Adrenal gland (tissue), 5 donors: ENCODE measurements around the gene FGD6.

Experiments
- CTCF ChIP-seq, 6 experiments: fragments of 450-650 bp in 4 of 6; fragments of 200-600 bp in 2 of 6; sonication (generic) in 1 of 6; IDR thresholded peaks; 1 replicate in 5 of 6; 2 replicates in 1 of 6; pipeline versions ENCODE4 v1.5.1 to v1.8.0; 2016 to 2021; ENCODE audit warnings: antibody characterized with exemption in 6 of 6, mild to moderate bottlenecking in 2 of 6, moderate library complexity in 1 of 6
- POLR2A ChIP-seq, 2 donors: fragments of 450-650 bp; IDR thresholded peaks; one replicate each; pipeline ENCODE4 v1.6.1; 2017; ENCODE audit warnings: antibody characterized with exemption in 2 of 2, mild to moderate bottlenecking in 2 of 2, moderate library complexity in 1 of 2
- donor health status: DM: no; HTN: no; CAD: no.

GRCh38 chr12:95077341-95077740 is 139.9 kb downstream of the FGD6 start:
- no peak for TF ChIP-seq CTCF (IDR thresholded peaks at IDR 0.05)
- no peak for TF ChIP-seq POLR2A (IDR thresholded peaks at IDR 0.05)
